ENCODE results near the gene LILRA1. TPM values are rescaled to one million over a fixed set of nuclear protein-coding genes. Genes with fewer than 3 reads are reported as not detected.

Gene LILRA1
- total RNA-seq, 2 experiments from 2014 or later = not detected

- H3K4me2 ChIP-seq (ENCODE audit: low read length) = no peak overlapping the region
- H2AFZ ChIP-seq (ENCODE audit: low read length) = no peak overlapping the region
- intact Hi-C loops (cut with micrococcal nuclease; ENCODE audit: unreplicated experiment) = no loop called here
- no peak for DNase-seq (ENCODE audit: low spot score)
- H3K9me3 ChIP-seq (ENCODE audit: low read length) = peaks cover 6% of the 10 kb centered on the region; the same call in 1 of the 2 replicates
- no peak for TF ChIP-seq EZH2phosphoT487 (IDR thresholded peaks at IDR 0.05; ENCODE audit: borderline replicate concordance, low read depth, low read length)
- TF ChIP-seq CTCF (conservative IDR thresholded peaks at IDR 0.05; ENCODE audit: low read length) = no peak
- no peaks in the 10 kb centered on the region for H3K36me3 ChIP-seq (ENCODE audit: insufficient read depth, low read length)
- no peak overlapping the region for H3K27ac ChIP-seq (ENCODE audit: low read depth, low read length, poor library complexity, severe bottlenecking)
- CTCF ChIA-PET (ENCODE audit: unreplicated experiment) = no interaction called here
- H3K4me1 ChIP-seq (ENCODE audit: insufficient read depth, low read length, poor library complexity, severe bottlenecking) = no peaks in the 10 kb centered on the region
- no peaks in the 10 kb centered on the region for H4K20me1 ChIP-seq (ENCODE audit: insufficient read depth, low read length)
- H3K9me2 ChIP-seq (ENCODE audit: insufficient read depth, low read length) = no peaks in the 10 kb centered on the region
- BruUV-seq (replicated peaks) = no TSS peak
- POLR2A ChIA-PET = no interaction called here
- no peak overlapping the region for H3K4me3 ChIP-seq (ENCODE audit: low read depth, low read length, poor library complexity, severe bottlenecking)
- no peaks in the 10 kb centered on the region for H3K79me2 ChIP-seq (ENCODE audit: insufficient read depth, low read depth, low read length)
Observed at GRCh38 chr19:54606230-54606629, 12.8 kb downstream of the LILRA1 start.

DNA sequence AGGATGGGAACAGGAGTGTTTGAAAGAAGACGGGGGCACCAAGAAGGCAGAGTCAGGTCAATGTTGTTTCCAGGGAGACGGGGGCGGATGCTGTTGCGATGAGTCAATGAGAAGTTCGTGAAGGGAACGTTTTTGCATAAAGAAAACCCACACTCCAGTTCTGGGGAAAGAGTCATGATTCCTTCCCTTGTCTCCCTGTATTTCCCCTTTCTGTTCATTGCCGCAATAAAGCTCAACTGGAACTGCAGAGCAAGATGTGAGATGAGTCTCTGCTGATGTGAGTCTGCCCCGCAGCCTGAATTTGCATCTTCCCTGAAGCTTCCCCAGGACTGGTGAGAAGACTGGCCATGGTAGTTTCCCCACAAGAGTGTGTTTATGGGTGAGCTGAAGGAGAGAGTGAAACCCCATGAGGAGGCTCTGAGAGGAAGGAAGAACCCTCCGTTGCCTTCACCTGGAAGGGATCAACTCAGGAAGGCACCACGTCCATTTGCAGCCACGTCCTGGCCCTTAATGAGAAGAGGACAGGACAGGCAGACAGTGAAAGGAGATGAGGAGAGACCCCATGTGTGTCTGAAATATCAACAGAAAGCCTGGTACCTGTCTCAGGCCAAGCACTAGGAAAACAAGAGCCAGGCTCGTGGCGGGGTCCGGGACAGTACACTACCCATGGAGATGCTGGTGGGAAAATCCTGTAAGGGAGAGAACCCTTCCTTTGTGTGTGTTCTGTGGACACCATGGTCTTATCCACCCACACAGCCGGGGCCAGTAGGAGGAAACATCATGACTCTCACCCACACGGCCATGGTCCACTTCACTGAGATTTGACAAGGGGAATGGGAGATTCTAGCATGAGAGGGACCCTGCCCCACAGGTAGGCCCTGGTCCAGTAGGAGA, 13.7 kb downstream of the LILRA1 start:
- H3K4me2 ChIP-seq (ENCODE audit: low read length) = no peak overlapping the region

More for the DNA sequence above, 13.7 kb downstream of the LILRA1 start:
- TF ChIP-seq EZH2phosphoT487 (IDR thresholded peaks at IDR 0.05; ENCODE audit: borderline replicate concordance, low read depth, low read length) (no peak), CTCF (conservative IDR thresholded peaks at IDR 0.05; ENCODE audit: low read length) (no peak)
- Histone ChIP-seq H3K27ac (ENCODE audit: low read depth, low read length, poor library complexity, severe bottlenecking) (no peak overlapping the region), H3K4me1 (ENCODE audit: insufficient read depth, low read length, poor library complexity, severe bottlenecking) (no peaks in the 10 kb centered on the region), H3K4me3 (ENCODE audit: low read depth, low read length, poor library complexity, severe bottlenecking) (no peak overlapping the region), H3K79me2 (ENCODE audit: insufficient read depth, low read depth, low read length) (no peaks in the 10 kb centered on the region), H2AFZ (ENCODE audit: low read length) (no peak overlapping the region), H3K9me2 (ENCODE audit: insufficient read depth, low read length) (no peaks in the 10 kb centered on the region), H4K20me1 (ENCODE audit: insufficient read depth, low read length) (no peaks in the 10 kb centered on the region), H3K36me3 (ENCODE audit: insufficient read depth, low read length) (no peaks in the 10 kb centered on the region), H3K9me3 (ENCODE audit: low read length) (peaks cover 6% of the 10 kb centered on the region; the same call in 1 of the 2 replicates)
- BruUV-seq (replicated peaks) = no TSS peak
- intact Hi-C loops (cut with micrococcal nuclease; ENCODE audit: unreplicated experiment) = no loop called here
- no peak for DNase-seq (ENCODE audit: low spot score)
- CTCF ChIA-PET (ENCODE audit: unreplicated experiment) = no interaction called here
- POLR2A ChIA-PET = no interaction called here

Data from OCI-LY7 (cell line).